A549 (cell line): ENCODE data around the gene PTPRD. TPM values are rescaled to one million over a fixed set of nuclear protein-coding genes. Genes with fewer than 3 reads are reported as not detected.

Experiments
- ATAC-seq, 2 experiments: fragments of 200-7000 bp in 1 of 2; fragments of >200 bp in 1 of 2; cut with Nextera tagmentation in 1 of 2; cut with Tn5 transposase in 1 of 2; 3 replicates each; pipeline versions ENCODE4 v1.8.0 to v1.9.1; 2018 to 2020; ENCODE audit warnings: mild to moderate bottlenecking in 1 of 2, moderate library complexity in 1 of 2
- CTCF ChIA-PET: fragments of 300-600 bp; sonication (Branson Sonifier 250); formaldehyde crosslinking; extraction: SDS; loops from one replicate; lab custom pipeline; 2021; ENCODE audit warnings: antibody characterized with exemption, inconsistent platforms; lab: Yijun Ruan, JAX
- POLR2A ChIA-PET: fragments of 350-600 bp; formaldehyde crosslinking; extraction: SDS; loops from one replicate; lab custom pipeline; 2021; ENCODE audit warnings: antibody characterized with exemption, inconsistent platforms; lab: Yijun Ruan, JAX
- DNase-seq, 2 experiments: peaks; one replicate each; pipeline versions ENCODE4 v3.0.0 to v3.0.0-alpha.2; 2011 to 2016; ENCODE audit warnings: low read depth in 1 of 2, low spot score in 1 of 2
- FAIRE-seq: peaks from 2 replicates; lab custom pipeline; 2011; peaks lifted over from hg19 to GRCh38; lab: Jason Lieb, UNC
- H3K27ac ChIP-seq, 2 experiments: fragments of >200 bp; sonication (Bioruptor Twin); formaldehyde crosslinking; 3 replicates each; pipeline ENCODE4 v1.5.1; 2016 to 2017
- H3K4me1 ChIP-seq: fragments of >200 bp; sonication (Bioruptor Twin); formaldehyde crosslinking; 3 replicates; pipeline ENCODE4 v1.6.1; 2016
- H3K4me2 ChIP-seq: fragments of >200 bp; sonication (Bioruptor Twin); formaldehyde crosslinking; 3 replicates; pipeline ENCODE4 v1.6.1; 2016
- H3K4me3 ChIP-seq: fragments of >200 bp; sonication (Bioruptor Twin); formaldehyde crosslinking; 3 replicates; pipeline ENCODE4 v1.5.1; 2016
- H3K9me3 ChIP-seq: fragments of >200 bp; sonication (Bioruptor Twin); formaldehyde crosslinking; 3 replicates; pipeline ENCODE4 v1.6.1; 2016
- BHLHE40 ChIP-seq: IDR thresholded peaks from 2 replicates; pipeline ENCODE4 v1.6.1; 2012; ENCODE audit warnings: low read depth, low read length, inconsistent platforms
- CBX8 ChIP-seq: fragments of 200-600 bp; sonication (generic); IDR thresholded peaks from 2 replicates; pipeline ENCODE4 v1.6.1; 2016
- E2F6 ChIP-seq: IDR thresholded peaks from 2 replicates; pipeline ENCODE4 v1.6.1; 2012; ENCODE audit warnings: low read depth, borderline replicate concordance
- ESRRA ChIP-seq: fragments of 150-350 bp; IDR thresholded peaks from 2 replicates; pipeline ENCODE4 v1.6.1; 2014; ENCODE audit warnings: mild to moderate bottlenecking, low read length, borderline replicate concordance
- FOSL2 ChIP-seq, 2 experiments: fragments of 450-650 bp in 1 of 2; fragments of >200 bp in 1 of 2; sonication (Bioruptor Twin) in 1 of 2; formaldehyde crosslinking; IDR thresholded peaks; 2 replicates each; pipeline versions ENCODE4 v1.5.0 to v1.6.1; 2016 to 2020; ENCODE audit warnings: mild to moderate bottlenecking in 1 of 2, moderate library complexity in 1 of 2
- HOXA7 ChIP-seq: fragments of 250-450 bp; sonication (Bioruptor Pico); IDR thresholded peaks from 2 replicates; pipeline ENCODE4 v1.5.0; 2020; ENCODE audit warnings: mild to moderate bottlenecking, moderate library complexity
- KDM5A ChIP-seq: fragments of 200-600 bp; sonication (generic); IDR thresholded peaks from 2 replicates; pipeline ENCODE4 v1.6.1; 2016; ENCODE audit warnings: antibody characterized with exemption, mild to moderate bottlenecking
- MAX ChIP-seq: IDR thresholded peaks from 2 replicates; pipeline ENCODE4 v1.6.1; 2012
- MYC ChIP-seq: IDR thresholded peaks from 2 replicates; pipeline ENCODE4 v1.6.1; 2012; ENCODE audit warnings: mild to moderate bottlenecking, inconsistent platforms, low read length, improper control_type of control experiment, borderline replicate concordance
- NPAS2 ChIP-seq: fragments of 250-450 bp; sonication (Bioruptor Pico); IDR thresholded peaks from 2 replicates; pipeline ENCODE4 v1.8.0; 2022; ENCODE audit warnings: mild to moderate bottlenecking, moderate library complexity, borderline replicate concordance
- PBX3 ChIP-seq: IDR thresholded peaks from 2 replicates; pipeline ENCODE4 v1.6.1; 2012
- PHF8 ChIP-seq: fragments of 200-600 bp; sonication (generic); IDR thresholded peaks from 2 replicates; pipeline ENCODE4 v1.6.1; 2016; ENCODE audit warnings: low read depth, mild to moderate bottlenecking, antibody characterized with exemption, moderate library complexity, borderline replicate concordance
- REST ChIP-seq: fragments of 200-600 bp; sonication (generic); IDR thresholded peaks from 2 replicates; pipeline ENCODE4 v1.6.1; 2016; ENCODE audit warnings: antibody characterized with exemption, mild to moderate bottlenecking, moderate library complexity
- RFX5 ChIP-seq: fragments of 450-650 bp; IDR thresholded peaks from 2 replicates; pipeline ENCODE4 v1.7.1; 2014; ENCODE audit warnings: antibody characterized with exemption, mild to moderate bottlenecking, moderate library complexity
- TFCP2L1 ChIP-seq: fragments of 250-450 bp; sonication (Bioruptor Pico); IDR thresholded peaks from 2 replicates; pipeline ENCODE4 v1.5.0; 2021; ENCODE audit warnings: mild to moderate bottlenecking
- TP53 ChIP-seq: fragments of 250-450 bp; sonication (Bioruptor Pico); IDR thresholded peaks from 2 replicates; pipeline ENCODE4 v1.5.0; 2021; ENCODE audit warnings: mild to moderate bottlenecking, moderate library complexity
- USF2 ChIP-seq: fragments of 450-650 bp; IDR thresholded peaks from 2 replicates; pipeline ENCODE4 v1.6.1; 2014; ENCODE audit warnings: antibody characterized with exemption
- ZFP36 ChIP-seq: fragments of 450-650 bp; IDR thresholded peaks from 2 replicates; pipeline ENCODE4 v1.6.1; 2014; ENCODE audit warnings: borderline replicate concordance; ENCODE audit not compliant: partially characterized antibody
- WGBS: methylation state at CpG from one replicate; pipeline ENCODE4 v1.1.6; 2017; ENCODE audit errors: missing lambda C conversion rate; 5-methylcytosine and 5-hydroxymethylcytosine counted together
- polyA plus RNA-seq, 4 experiments: library from polyadenylated mRNA; depleted of rRNA in 3 of 4; stranded (reverse); fragments of >200 nt; fragmentation: RNase III in 1 of 4; extraction: RNeasy Plus Mini Kit Qiagen cat#74134 plus additional on column Dnase treatment in 1 of 4; gene quantifications; 2 replicates in 3 of 4; 3 replicates in 1 of 4; pipeline ENCODE4 v1.2.3, GENCODE V29; 2011 to 2017

PTPRD gene
- polyA plus RNA-seq, 2 of the 4 experiments (the other 2 are of a cell fraction): 0.39 to 1.3 TPM

- DNase-seq: no peak
- CTCF ChIA-PET: no interaction called here
- no peak overlapping the region for H3K4me3 ChIP-seq
- H3K9me3 ChIP-seq: no peaks in the 10 kb centered on the region
- no peak for TF ChIP-seq KDM5A
- no peak for TF ChIP-seq ESRRA
- no peak for TF ChIP-seq PHF8
- no peak for TF ChIP-seq MYC
- no peak for TF ChIP-seq ZFP36
- no peak for TF ChIP-seq BHLHE40
- TF ChIP-seq, all 56 proteins: peak for 0
- Histone ChIP-seq H3K27ac (no peak overlapping the region), H3K4me1 (no peaks in the 10 kb centered on the region), H3K4me2 (no peak overlapping the region)
- POLR2A ChIA-PET: no interaction called here
- FAIRE-seq (no peak), ATAC-seq (no peak)
- WGBS: 3% methylated on average over 2 of the region's 2 CpGs
These were observed 2069.6 kb downstream of the PTPRD start for GRCh38 chr9:8543219-8543618.

- Histone ChIP-seq H3K4me3 (no peak overlapping the region), H3K27ac (no peak overlapping the region), H3K9me3 (no peaks in the 10 kb centered on the region), H3K4me1 (no peaks in the 10 kb centered on the region), H3K4me2 (no peak overlapping the region)
- no peak for DNase-seq
- ChIA-PET POLR2A (no interaction called here), CTCF (no interaction called here)
- TF ChIP-seq MAX (no peak), RFX5 (no peak), E2F6 (no peak), CBX8 (no peak), TP53 (no peak), ESRRA (no peak), TFCP2L1 (CRISPR knock-in tag) (no peak), NPAS2 (CRISPR knock-in tag) (no peak), MYC (no peak), PBX3 (no peak), HOXA7 (CRISPR knock-in tag) (no peak), REST (no peak)
- ATAC-seq: no peak
- no peak for FAIRE-seq
- 0% methylated on average over 4 of the region's 4 CpGs for WGBS
These were observed 2070.3 kb downstream of the PTPRD start for GRCh38 chr9:8542537-8542936.

GRCh38 chr9:8539681-8540197 lies 2073.1 kb downstream of the PTPRD start:
- DNase-seq (no peak), ATAC-seq (no peak), FAIRE-seq (no peak)
- Histone ChIP-seq H3K4me3 (no peak overlapping the region), H3K4me2 (no peak overlapping the region), H3K9me3 (no peaks in the 10 kb centered on the region), H3K4me1 (no peaks in the 10 kb centered on the region), H3K27ac (no peak overlapping the region)
- ChIA-PET CTCF (no interaction called here), POLR2A (no interaction called here)
- 21% methylated on average over 5 of the region's 5 CpGs for WGBS
- TF ChIP-seq MAX (no peak), USF2 (no peak), FOSL2 (IDR thresholded peaks at IDR 0.05) (no peak), FOSL2 (CRISPR knock-in tag; IDR thresholded peaks at IDR 0.05) (no peak)
